ENCODE results near the gene LILRB5. TPM values are rescaled to one million over a fixed set of nuclear protein-coding genes. Genes with fewer than 3 reads are reported as not detected.

LILRB5 gene
- total RNA-seq, 2 experiments from 2014 or later: not detected

DNA sequence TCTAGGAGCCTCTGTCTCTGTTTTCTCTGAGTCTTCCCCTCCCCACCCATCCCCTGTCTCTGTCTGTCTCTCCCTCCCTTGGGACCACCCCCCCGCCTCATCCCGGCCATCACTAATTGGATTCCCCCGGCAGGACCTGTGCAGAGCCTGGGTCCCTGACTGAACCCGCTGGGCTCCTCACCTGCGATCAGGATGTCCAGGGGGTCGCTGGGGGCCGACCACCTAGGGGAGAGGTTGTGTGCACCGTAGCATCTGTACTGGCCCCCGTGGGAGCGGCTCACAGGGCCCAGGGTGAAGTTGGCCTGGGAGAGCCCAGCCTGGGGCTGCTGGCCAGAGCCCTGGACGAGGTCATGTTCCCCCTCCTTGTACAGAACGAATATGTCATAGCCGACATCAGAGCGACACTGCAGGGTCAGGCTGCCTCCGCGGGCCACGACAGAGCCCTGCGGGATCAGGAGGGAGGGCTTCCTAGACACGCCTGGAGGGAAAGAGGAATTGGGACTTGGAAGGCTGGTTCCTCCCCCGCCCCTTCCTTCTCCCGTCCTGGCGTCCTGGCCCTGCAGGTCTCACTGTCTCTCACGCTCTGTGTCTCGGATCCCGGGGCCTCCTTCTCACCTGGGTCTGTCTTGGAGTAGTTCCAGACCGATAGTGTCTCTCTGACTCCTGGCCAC, 1.8 kb downstream of the LILRB5 start:
- Mint-ChIP-seq H3K4me3 (no peak overlapping the region), H3K9me3 (no peaks in the 10 kb centered on the region), H3K27me3 (peaks cover 5% of the 10 kb centered on the region), H3K4me1 (ENCODE audit: low read depth) (no peaks in the 10 kb centered on the region), H3K27ac (no peak overlapping the region), H3K36me3 (ENCODE audit: low read depth) (no peaks in the 10 kb centered on the region)
- CTCF ChIA-PET: no interaction called here
- no peak for ATAC-seq
- intact Hi-C loops (cut with micrococcal nuclease): no loop called here
- TF ChIP-seq, protein P1, sequence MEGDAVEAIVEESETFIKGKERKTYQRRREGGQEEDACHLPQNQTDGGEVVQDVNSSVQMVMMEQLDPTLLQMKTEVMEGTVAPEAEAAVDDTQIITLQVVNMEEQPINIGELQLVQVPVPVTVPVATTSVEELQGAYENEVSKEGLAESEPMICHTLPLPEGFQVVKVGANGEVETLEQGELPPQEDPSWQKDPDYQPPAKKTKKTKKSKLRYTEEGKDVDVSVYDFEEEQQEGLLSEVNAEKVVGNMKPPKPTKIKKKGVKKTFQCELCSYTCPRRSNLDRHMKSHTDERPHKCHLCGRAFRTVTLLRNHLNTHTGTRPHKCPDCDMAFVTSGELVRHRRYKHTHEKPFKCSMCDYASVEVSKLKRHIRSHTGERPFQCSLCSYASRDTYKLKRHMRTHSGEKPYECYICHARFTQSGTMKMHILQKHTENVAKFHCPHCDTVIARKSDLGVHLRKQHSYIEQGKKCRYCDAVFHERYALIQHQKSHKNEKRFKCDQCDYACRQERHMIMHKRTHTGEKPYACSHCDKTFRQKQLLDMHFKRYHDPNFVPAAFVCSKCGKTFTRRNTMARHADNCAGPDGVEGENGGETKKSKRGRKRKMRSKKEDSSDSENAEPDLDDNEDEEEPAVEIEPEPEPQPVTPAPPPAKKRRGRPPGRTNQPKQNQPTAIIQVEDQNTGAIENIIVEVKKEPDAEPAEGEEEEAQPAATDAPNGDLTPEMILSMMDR (IDR thresholded peaks at IDR 0.05): no peak
- POLR2A ChIA-PET: no interaction called here
- no peak for DNase-seq

DNA sequence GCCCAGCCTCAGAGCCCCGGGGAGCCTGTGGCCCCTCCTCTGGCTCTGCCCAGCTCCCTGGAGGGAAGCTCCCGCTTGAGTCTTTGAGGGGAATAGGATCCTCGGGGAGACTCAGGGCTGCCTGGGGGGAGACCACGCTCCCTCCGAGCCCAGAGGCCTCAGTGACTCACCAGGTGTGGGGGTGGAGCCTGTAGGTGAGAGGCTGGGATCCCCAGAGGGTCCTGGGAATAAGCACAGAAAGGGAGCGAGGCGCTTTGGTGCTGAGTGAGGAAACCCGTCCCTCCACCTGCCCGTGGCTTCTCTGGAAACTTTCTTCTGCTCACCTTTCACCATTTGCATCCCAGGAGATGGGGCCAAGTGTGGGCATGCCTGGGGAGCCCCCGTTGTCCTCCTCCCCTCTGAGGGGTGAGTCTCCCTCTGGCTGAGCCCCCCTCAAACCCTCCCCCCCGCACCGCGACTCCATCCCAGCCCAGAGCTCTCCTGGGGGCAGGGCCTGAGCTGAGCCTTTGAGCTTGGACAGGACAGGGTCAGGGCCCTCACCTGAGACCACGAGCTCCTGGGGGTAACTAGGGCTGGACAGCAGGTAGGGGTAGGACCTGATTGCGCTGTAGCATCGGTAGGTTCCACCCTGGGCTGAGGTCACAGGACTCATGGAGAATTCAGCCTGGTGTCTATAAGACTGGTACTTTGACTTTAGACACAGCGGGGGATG, 2.7 kb downstream of the LILRB5 start:
- no peaks in the 10 kb centered on the region for H3K4me1 Mint-ChIP-seq (ENCODE audit: low read depth)
- TF ChIP-seq, protein P1 (IDR thresholded peaks at IDR 0.05): no peak
- DNase-seq (no peak), ATAC-seq (no peak)
- POLR2A ChIA-PET: no interaction called here
- H3K9me3 Mint-ChIP-seq: no peaks in the 10 kb centered on the region
- intact Hi-C loops (cut with micrococcal nuclease): no loop called here
- no peak overlapping the region for H3K4me3 Mint-ChIP-seq
- peaks cover 7% of the 10 kb centered on the region for H3K27me3 Mint-ChIP-seq
- no peaks in the 10 kb centered on the region for H3K36me3 Mint-ChIP-seq (ENCODE audit: low read depth)
- H3K27ac Mint-ChIP-seq: no peak overlapping the region
- CTCF ChIA-PET: interaction anchor here (0.9 kb wide), 1 partner anchor 10 kb away, joined by 3 read pairs; no protein-coding TSS in a partner anchor

DNA sequence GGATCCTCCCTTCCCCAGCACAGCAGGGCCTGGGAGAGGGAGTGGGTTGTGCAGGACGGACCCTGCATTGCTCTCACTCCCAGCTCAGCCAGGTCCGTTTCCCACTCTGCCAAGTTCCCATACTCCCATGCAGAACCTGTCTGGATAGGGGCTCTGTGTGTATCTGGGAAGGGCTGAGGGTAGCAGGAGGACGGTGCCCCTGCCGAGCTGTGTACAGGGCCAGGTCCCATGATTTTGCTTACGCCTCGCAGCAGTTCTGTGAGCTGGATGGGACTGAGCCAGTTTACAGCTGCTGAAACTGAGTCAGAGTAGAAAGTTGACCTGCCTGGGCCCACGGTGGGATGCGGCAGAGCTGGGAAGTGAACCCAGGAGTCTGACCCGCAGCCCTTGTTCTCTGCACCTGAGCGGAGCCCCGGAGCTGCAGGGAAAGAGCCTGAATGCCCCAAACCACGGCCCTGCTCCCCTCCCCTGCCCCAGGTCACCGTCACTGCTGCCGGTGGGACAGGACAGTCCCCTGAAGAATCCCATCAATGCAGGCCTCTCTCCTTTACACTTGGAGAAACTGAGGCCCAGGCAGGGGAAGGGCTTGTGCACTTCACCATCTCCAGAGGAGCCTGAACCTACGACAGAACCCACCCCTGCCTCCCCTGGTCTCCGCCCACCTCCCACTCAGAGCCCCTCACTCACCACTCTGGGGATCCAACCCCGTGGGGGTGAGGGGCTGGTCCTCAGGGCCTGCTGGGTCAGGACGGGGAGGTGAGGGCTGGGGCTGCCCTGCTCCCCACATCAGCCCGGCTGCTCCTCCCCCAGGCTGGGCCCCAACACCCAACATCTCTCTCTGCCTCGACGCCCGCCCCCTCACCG, 3.5 kb downstream of the LILRB5 start:
- Mint-ChIP-seq H3K9me3 (no peaks in the 10 kb centered on the region), H3K27me3 (peaks cover 7% of the 10 kb centered on the region), H3K4me3 (no peak overlapping the region), H3K27ac (no peak overlapping the region), H3K36me3 (ENCODE audit: low read depth) (no peaks in the 10 kb centered on the region), H3K4me1 (ENCODE audit: low read depth) (no peaks in the 10 kb centered on the region)
- no peak for ATAC-seq
- ChIA-PET POLR2A (no interaction called here), CTCF (interaction anchor here (0.9 kb wide), 1 partner anchor 11 kb away, joined by 3 read pairs; no protein-coding TSS in a partner anchor)
- intact Hi-C loops (cut with micrococcal nuclease): no loop called here
- TF ChIP-seq, protein P1 (IDR thresholded peaks at IDR 0.05): no peak
- DNase-seq: no peak

DNA sequence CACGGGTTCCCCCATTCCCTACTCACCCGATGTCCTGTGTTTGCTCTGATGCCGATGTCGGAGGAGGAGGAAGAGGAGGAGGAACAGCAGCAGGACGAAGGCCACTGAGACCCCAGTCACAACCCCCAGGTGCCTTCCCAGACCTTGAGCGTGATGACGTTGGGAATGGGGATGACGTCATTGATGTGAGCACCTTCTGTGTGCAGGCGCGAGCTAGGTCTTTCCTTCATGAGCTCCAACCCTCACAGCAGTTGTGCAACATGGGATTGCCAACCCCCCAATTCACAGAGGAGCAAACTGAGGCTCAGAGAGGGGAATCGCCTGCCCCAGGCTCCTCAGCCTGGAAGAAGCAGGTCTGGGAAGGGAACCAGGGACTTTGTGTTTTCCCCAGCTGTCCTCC, 4.2 kb downstream of the LILRB5 start:
- intact Hi-C loops (cut with micrococcal nuclease): no loop called here
- CTCF ChIA-PET: no interaction called here
- H3K27ac Mint-ChIP-seq: no peak overlapping the region
- POLR2A ChIA-PET: no interaction called here
- H3K9me3 Mint-ChIP-seq: no peaks in the 10 kb centered on the region
- no peak overlapping the region for H3K4me3 Mint-ChIP-seq
- no peak for ATAC-seq
- peaks cover 7% of the 10 kb centered on the region for H3K27me3 Mint-ChIP-seq
- TF ChIP-seq, protein P1 (IDR thresholded peaks at IDR 0.05): no peak
- no peaks in the 10 kb centered on the region for H3K36me3 Mint-ChIP-seq (ENCODE audit: low read depth)
- DNase-seq: no peak
- peaks cover 5% of the 10 kb centered on the region for H3K4me1 Mint-ChIP-seq (ENCODE audit: low read depth)

Data from activated CD8-positive, alpha-beta T cell treated with anti-CD3 and anti-CD28 coated beads for 36 hours (primary cell).